ENCODE results near the gene COL4A3. TPM values are rescaled to one million over a fixed set of nuclear protein-coding genes. Genes with fewer than 3 reads are reported as not detected.

Gene COL4A3
- total RNA-seq, 1 donor from 2014 or later = 1.1 TPM

- no peak for DNase-seq (ENCODE audit: low spot score in 2 of 2)
- H3K27ac ChIP-seq = no peak overlapping the region
- H3K9me3 ChIP-seq = no peaks in the 10 kb centered on the region
- no peak for TF ChIP-seq CTCF (IDR thresholded peaks at IDR 0.05)
- intact Hi-C loops (cut with DNase I) = no loop called here
- H3K4me1 ChIP-seq = no peaks in the 10 kb centered on the region
- H3K27me3 ChIP-seq = no peaks in the 10 kb centered on the region
- H3K4me3 ChIP-seq = no peak overlapping the region
- H3K36me3 ChIP-seq = peaks cover 13 to 22% of the 10 kb centered on the region in 2 donors
Observed at GRCh38 chr2:227347117-227347516, 182.7 kb downstream of the COL4A3 start.

- no peak for DNase-seq (ENCODE audit: low spot score in 2 of 2)
Observed at GRCh38 chr2:227348324-227348723, 183.9 kb downstream of the COL4A3 start.

DNA sequence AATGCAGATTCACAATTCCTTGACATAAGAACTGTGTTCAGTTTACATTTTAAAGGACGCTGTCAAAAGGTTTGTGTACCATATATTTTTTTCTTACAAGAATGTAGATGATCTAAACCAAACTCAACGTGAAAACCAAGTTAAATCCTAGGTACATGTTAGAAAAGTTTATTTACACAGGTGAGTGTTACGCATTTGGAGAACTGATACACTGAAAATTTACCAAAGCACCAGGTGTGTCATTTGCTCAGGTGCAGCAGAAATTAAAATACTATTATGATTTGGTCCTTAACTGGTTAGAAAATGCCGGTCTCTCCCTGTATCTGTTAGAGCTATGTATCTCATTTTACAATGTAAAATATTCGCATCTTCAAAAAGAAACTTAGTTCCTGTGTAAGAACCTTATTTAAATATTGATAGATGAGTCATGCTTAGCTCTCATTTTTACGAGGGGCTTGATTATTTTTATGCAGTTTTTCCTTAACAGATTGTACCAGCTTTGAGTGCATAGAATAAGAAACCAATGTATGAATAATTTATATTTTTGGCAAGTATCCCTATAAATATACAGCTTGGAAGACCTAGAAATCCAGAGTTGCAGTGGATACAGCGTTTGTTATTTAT lies 185.7 kb downstream of the COL4A3 start:
- intact Hi-C loops (cut with DNase I) = no loop called here
- peaks cover 10 to 26% of the 10 kb centered on the region in 2 donors for H3K36me3 ChIP-seq

More at GRCh38 chr2:227348324-227348723, 183.9 kb downstream of the COL4A3 start:
- no peaks in the 10 kb centered on the region for H3K9me3 ChIP-seq
- H3K36me3 ChIP-seq = peaks cover 13 to 29% of the 10 kb centered on the region in 2 donors
- H3K4me1 ChIP-seq = no peaks in the 10 kb centered on the region
- H3K4me3 ChIP-seq = no peak overlapping the region
- H3K27ac ChIP-seq = no peak overlapping the region
- intact Hi-C loops (cut with DNase I) = no loop called here
- no peaks in the 10 kb centered on the region for H3K27me3 ChIP-seq
- no peak for TF ChIP-seq CTCF (IDR thresholded peaks at IDR 0.05)

DNA sequence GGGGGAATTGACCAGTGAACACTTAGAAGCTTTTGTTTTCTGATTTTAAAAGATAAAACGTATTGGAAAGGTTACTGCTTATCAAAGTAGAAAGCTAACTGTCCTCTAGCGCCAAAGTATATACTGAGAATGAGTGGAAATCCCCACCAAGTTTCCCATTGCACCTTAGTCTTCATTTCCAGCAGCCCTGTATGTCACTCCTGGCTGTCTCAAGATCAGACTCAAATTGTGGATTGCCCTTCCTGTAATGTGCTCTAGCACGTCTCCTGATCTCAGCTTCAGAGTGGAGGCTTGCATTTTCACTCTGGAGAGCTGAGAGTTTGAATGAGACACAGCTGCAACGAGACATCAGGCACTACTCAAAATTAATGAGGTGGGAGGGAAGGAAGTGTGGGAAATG lies 187.2 kb downstream of the COL4A3 start:
- no peak overlapping the region for H3K4me3 ChIP-seq
- H3K36me3 ChIP-seq = peaks cover 17 to 38% of the 10 kb centered on the region in 2 donors
- intact Hi-C loops (cut with DNase I) = no loop called here
- H3K4me1 ChIP-seq = no peaks in the 10 kb centered on the region
- H3K27ac ChIP-seq = no peak overlapping the region
- TF ChIP-seq CTCF (IDR thresholded peaks at IDR 0.05) = no peak
- H3K27me3 ChIP-seq = no peaks in the 10 kb centered on the region
- no peaks in the 10 kb centered on the region for H3K9me3 ChIP-seq
- DNase-seq (ENCODE audit: low spot score in 2 of 2) = no peak

More for the DNA sequence above, 185.7 kb downstream of the COL4A3 start:
- H3K4me3 ChIP-seq = no peak overlapping the region
- no peak for DNase-seq (ENCODE audit: low spot score in 2 of 2)
- H3K9me3 ChIP-seq = no peaks in the 10 kb centered on the region
- TF ChIP-seq CTCF (IDR thresholded peaks at IDR 0.05) = no peak
- H3K4me1 ChIP-seq = no peaks in the 10 kb centered on the region
- no peaks in the 10 kb centered on the region for H3K27me3 ChIP-seq
- H3K27ac ChIP-seq = no peak overlapping the region

- H3K4me1 ChIP-seq = peaks cover 0 to 8% of the 10 kb centered on the region in 2 donors
- no peak for TF ChIP-seq CTCF (IDR thresholded peaks at IDR 0.05)
- no peaks in the 10 kb centered on the region for H3K27me3 ChIP-seq
- no peak overlapping the region for H3K27ac ChIP-seq
- intact Hi-C loops (cut with DNase I) = no loop called here
- no peak for DNase-seq (ENCODE audit: low spot score in 2 of 2)
- peaks cover 22 to 39% of the 10 kb centered on the region in 2 donors for H3K36me3 ChIP-seq
- H3K4me3 ChIP-seq = no peak overlapping the region
- no peaks in the 10 kb centered on the region for H3K9me3 ChIP-seq
Observed at GRCh38 chr2:227360351-227360750, 195.9 kb downstream of the COL4A3 start.
